GM18861 (cell line): ENCODE measurements around the gene LRP1.
A peak's percentile ranks its signal among the peaks of the same experiment; 100 is the strongest.

ENCODE experiments used
- ATAC-seq: cut with Tn5 transposase; IDR thresholded peaks from one replicate; pipeline ENCODE4 v1.9.1; 2021; ENCODE audit not compliant: unreplicated experiment

Gene LRP1

GRCh38 chr12:57170927-57171326 lies 42.6 kb downstream of the LRP1 start:
- no peak for ATAC-seq

DNA sequence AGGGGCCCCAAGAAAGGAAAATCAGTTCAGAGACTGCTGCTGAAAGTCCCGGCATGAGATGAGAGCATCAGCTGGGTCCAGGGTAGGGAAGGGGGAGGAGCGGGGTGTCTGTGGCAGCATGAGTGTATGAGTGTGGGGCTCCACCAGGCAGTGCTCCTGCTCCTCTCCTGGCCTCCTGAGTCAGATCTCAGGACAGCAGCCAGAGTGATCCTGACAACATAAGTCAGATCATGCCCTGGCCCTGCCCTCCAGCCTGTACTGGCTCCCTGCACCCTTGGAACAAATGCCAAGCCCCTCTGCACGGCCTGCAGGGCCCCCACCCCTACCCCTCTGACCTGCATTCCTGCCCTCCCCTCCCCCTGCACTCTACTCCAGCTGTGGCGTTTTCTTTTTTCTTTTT lies 43.4 kb downstream of the LRP1 start:
- no peak for ATAC-seq

- no peak for ATAC-seq
These were observed 44.8 kb downstream of the LRP1 start for GRCh38 chr12:57173089-57173488.

DNA sequence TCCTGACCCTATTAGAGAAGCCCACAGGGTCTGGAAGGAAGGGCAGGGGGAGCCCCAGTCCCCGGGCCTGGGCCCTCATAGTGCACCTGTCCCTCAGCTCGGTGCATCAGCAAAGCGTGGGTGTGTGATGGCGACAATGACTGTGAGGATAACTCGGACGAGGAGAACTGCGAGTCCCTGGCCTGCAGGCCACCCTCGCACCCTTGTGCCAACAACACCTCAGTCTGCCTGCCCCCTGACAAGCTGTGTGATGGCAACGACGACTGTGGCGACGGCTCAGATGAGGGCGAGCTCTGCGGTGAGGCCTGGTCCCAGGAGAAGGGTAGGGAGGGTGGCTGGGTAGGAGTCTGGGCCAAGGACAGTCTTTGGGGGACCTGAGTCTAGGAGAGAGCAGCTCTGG lies 45.4 kb downstream of the LRP1 start:
- no peak for ATAC-seq

DNA sequence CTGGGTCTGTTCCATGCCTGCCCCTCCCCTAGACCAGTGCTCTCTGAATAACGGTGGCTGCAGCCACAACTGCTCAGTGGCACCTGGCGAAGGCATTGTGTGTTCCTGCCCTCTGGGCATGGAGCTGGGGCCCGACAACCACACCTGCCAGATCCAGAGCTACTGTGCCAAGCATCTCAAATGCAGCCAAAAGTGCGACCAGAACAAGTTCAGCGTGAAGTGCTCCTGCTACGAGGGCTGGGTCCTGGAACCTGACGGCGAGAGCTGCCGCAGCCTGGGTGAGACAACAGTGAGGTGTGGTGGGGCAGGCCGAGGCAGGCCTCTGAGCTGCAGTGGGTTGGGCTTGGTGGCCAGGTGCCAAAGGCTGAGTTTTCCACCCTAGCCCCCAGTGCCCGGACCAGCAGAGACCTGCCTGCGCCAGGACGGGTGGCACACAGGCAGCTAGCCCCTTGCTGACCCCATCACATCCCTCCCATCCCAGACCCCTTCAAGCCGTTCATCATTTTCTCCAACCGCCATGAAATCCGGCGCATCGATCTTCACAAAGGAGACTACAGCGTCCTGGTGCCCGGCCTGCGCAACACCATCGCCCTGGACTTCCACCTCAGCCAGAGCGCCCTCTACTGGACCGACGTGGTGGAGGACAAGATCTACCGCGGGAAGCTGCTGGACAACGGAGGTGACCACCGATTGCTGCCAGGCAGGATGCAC lies 47.3 kb downstream of the LRP1 start:
- ATAC-seq = no peak

GRCh38 chr12:57176139-57176477 lies 47.8 kb downstream of the LRP1 start:
- no peak for ATAC-seq

DNA sequence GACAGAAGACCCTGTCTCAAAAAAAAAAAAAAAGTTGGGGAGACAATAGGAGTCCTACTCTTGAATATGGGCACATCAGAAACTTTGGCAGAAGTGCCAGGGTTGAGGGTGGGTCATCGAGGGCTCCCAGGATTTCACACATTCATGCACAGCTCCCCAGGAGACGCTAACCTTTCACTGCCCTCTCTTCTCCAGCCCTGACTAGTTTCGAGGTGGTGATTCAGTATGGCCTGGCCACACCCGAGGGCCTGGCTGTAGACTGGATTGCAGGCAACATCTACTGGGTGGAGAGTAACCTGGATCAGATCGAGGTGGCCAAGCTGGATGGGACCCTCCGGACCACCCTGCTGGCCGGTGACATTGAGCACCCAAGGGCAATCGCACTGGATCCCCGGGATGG lies 48.6 kb downstream of the LRP1 start:
- ATAC-seq = no peak

DNA sequence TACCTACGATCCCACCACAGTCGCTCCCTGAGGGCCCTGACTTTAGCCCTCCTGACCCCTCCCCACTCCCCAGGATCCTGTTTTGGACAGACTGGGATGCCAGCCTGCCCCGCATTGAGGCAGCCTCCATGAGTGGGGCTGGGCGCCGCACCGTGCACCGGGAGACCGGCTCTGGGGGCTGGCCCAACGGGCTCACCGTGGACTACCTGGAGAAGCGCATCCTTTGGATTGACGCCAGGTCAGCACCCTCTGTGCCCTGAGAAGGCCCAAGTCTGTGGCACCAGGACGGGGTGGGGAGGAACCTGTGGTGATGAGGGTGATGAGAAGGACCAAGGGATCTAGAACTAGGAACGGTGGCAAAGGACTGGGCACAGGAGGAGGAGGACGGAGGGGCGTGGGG lies 49.1 kb downstream of the LRP1 start:
- no peak for ATAC-seq

GRCh38 chr12:57178213-57178612 lies 49.9 kb downstream of the LRP1 start:
- no peak for ATAC-seq

- ATAC-seq = no peak
These were observed 51.2 kb downstream of the LRP1 start for GRCh38 chr12:57179331-57180086.

- ATAC-seq = no peak
These were observed 52.2 kb downstream of the LRP1 start for GRCh38 chr12:57180321-57180989.

DNA sequence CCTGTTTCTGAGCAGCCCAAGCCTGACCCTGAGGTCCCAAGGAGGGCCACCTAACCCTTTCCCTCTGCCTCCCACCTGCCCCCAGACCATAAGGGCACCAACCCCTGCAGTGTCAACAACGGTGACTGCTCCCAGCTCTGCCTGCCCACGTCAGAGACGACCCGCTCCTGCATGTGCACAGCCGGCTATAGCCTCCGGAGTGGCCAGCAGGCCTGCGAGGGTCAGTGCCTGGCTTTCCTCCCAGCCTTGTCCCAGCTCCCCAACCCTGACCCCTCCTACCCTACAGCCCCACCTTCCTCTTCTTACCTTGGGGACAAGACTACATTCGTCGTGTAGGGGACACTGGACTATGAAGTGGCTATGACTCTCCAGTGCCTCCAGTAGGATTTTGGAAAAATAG lies 52.8 kb downstream of the LRP1 start:
- ATAC-seq = no peak

DNA sequence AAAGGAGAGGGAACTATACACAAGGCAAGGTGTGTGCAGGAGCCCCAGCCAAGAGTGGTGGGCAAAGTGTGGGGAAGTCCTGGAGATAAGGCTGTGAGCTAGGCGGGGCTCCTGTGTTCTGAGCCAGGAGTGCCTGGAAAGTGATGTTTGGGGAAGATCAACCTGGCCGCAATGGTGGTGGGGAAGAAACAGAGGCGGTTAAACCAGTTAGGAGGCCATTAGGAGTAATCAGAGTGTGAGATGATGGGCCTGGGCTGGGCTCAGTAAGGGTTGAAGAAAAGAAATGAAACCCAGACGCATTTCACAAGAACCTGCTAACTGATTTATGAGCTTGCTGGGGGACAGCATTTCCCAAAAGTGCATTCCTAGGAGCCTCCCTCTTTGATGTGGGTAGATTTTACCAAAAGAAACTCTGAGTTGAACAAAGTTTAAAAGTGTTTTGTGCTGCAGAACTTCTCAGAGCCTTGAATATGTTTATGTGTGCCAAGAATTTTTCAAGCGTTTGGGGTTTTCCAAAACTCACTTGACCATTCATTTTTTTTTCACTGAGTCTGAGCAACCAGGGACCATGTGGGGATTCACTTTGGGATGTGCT lies 53.4 kb downstream of the LRP1 start:
- ATAC-seq = no peak

GRCh38 chr12:57182918-57183575 lies 54.8 kb downstream of the LRP1 start:
- ATAC-seq = peak; percentile 76

- ATAC-seq = no peak
These were observed 55.8 kb downstream of the LRP1 start for GRCh38 chr12:57183939-57184725.

GRCh38 chr12:57185403-57185802 lies 57.1 kb downstream of the LRP1 start:
- no peak for ATAC-seq

DNA sequence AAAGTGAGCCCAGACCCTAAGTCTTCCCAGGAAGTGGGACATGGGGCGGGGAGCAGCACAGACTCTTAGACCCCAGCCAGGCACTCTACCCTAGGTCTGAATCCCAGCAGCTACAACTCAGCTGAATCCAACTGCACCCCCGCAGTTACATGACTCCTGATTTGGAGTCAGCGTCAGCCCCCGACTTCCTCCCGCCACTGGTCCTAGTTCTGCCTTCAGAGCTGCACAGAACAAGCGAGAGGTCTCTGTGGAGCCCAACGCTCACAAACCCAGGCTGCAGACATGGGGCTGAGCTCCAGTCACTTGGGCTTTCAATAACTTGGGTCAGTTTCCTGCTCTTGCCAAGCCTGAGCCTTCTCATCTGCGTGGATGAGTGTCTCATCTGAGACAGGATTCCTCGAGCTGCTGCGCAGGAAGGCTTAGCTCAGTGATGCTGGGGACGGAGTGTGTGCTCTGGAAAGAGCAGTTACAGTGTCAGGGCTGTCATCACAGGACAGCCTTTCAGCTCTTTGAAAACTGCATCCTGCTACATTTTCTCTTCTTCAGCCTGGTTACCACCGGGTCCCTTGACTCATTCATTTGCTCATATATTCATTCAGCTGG lies 57.7 kb downstream of the LRP1 start:
- ATAC-seq = no peak

- no peak for ATAC-seq
These were observed 59.2 kb downstream of the LRP1 start for GRCh38 chr12:57187222-57188089.

DNA sequence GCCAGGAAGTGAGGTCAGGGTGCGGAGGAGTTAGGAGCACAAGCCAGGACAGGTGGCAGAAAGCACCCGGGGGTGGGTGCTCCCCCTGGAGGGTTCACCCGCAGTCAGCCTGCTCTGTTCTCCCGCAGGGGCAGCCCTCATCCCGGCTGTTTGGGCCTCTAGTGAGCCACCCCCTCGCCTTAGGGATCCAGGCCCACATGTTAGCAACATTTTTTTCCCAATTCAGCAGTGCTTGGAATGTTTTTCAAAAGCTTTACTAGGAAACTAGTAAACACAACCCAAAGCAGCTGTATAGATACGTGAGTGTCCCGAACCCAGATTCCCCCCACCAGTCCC lies 59.8 kb downstream of the LRP1 start:
- ATAC-seq = no peak
